HG03520 (cell line): ENCODE measurements around the gene ABCG1.

Source experiments
- ATAC-seq: cut with Tn5 transposase; IDR thresholded peaks from one replicate; pipeline ENCODE4 v1.9.1; 2021; ENCODE audit warnings: mild to moderate bottlenecking, moderate library complexity; ENCODE audit not compliant: unreplicated experiment

ABCG1 gene

DNA sequence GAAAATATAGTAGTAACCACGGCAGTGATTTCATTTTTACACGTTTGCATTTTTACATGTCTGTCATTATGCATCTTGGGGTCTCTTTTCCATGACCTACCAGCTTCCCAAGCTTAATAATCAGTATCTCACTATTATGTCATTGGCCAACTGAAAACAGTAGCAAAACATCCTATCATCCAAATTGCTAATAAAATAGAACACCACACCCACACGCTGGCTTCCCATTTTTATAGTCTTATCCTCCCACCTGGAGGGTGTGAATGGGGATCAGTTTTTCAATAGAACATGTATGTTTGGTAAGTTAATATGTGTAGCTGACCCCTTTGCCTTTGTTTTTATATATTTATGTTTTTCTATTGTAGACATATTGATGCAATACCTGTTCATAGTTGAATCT is 84.5 kb downstream of the ABCG1 start:
- no peak for ATAC-seq

DNA sequence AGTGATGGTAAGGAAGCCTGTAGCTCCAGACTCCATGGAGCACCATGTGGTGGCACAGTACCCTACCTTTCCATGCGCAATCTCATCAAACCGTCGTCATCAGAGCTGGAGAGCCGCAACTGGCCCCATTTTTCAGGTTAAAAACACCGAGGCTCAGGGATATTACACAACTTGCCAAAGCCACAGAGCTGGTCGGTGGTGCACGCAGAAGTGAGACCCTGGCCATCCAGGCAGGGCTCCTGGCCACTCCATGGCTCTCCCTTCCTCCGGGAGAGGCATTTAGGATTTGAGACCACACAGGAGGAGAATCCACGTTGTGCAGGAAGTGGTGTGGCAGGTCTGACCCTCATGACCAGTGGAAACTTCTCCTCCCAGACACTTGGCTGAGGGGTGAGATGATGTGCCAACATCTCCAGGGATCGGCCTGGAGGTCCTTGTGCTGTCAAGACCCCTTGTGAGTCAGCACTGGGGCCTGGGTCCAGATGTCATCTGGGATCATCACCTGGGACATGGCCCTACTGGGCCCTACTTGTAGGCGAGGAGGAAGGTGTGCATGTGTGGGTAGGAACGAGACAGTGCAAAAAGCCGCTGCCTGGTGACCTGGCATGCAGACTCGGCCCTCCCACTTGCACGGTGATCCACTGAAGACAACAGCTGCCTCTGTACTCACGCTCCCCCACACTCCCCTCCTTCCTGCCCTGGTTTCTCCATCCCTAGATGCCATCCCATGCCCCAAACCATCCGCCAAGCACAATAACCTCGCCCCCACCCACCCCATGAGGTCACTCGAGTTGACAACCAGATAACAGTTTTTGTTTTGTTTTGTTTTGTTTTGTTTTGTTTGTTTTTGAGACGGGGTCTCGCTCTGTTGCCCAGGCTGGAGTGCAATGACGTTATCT is 85.9 kb downstream of the ABCG1 start:
- no peak for ATAC-seq

DNA sequence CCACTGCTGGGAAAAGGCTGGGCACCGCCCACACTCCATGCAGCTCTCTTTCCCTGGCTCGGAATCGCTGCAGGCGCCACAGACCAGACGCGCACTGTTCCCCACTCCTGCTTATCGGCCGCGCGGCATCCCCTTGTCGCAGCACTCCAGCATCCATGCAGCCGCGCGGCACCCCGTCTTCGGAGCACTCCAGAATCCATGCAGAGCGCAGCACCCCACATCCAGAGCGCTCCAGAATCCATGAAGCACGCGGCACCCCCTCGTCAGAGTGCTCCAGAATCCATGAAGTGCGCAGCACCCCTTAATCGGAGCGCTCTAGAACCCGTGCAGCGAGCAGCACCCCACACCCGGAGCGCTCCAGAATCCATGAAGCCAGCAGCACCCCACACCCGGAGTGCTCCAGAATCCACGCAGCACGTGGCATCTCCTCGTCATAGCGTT is 86.8 kb downstream of the ABCG1 start:
- ATAC-seq, result no peak

DNA sequence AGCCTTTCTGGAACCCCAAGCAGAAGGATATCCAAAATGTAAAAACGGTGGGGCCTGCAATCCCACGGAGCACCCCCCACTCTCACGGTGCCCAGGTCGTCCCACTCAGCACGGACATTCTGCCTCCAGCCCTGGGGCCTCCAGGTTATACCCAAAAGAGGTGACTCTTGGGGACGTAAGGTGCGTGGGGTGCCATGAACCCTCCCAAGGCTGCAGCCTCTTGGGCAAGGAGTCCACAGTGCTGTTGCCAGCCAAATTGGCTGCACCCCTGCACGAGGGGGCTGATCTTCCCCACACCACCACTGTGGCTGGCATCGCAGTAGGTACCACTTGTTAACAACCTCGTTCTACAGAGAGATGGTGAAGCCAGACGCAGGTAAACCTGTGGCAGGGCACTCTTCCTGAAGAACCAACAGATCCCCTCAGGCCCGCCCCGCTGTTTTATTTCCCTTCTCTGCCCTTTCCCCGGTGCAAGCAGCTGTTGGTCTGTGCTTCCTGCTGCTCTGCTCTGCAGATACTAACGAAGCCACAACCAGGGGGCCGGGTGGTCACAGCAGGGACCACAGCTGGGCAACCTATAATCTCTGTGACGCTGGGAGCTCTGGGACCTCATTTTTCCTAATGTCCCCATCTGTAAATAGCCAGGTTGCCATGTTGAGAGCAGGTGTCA is 87.6 kb downstream of the ABCG1 start:
- ATAC-seq, result no peak

DNA sequence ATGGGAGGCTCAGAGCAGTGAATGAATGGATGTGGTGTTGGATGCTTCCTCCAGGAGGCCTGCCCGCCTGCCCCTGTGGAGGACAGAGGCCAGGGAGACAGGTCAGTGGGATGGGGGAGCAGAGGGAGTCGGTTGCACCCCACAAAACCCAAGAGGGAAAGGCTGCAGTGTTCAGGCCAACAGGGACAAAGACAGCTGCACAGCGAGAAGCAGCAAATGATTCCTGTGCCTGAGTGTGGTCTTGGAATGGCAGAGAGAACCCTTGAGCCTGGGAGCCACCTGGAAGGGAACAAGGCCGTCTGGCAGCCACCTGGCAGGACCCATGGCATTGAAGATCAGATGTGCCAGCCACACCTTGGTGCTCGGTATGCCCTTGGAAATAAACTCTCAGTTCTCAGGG is 88.2 kb downstream of the ABCG1 start:
- ATAC-seq, result no peak

DNA sequence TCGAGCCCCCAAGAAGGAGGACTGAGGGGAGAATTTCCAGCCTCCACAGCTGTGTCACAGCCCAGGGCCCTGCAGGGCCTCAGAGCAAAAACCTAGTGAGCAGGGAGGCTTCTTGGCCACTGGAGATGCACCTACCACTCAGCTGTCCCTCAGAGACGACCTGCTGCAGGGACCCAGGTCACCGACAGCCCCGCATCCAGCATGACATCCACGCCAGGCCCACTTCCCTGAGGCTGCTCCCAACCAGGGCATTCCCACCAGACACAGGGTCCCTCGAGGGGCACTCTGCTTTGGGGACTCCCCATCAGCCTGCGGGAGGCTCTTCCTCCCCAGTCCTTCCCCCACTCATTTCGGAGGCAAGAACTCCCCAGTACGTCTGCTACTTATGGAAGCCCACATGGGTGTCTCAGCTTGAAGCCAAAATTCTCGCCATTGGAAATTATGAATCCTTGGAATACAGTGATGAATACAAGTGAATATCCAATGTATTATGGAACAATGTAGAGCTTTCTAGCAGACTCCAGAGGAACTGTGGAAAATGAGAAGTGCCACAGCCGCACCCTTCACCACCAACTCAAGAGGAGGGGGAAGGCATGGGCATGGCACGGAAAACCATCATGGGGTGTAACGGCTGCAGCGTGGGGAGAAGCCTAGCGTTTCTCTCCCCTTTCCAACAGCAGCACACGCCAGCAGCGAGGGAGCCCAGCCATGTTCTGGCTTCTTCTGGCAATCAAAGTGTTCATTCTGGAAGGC is 89.4 kb downstream of the ABCG1 start:
- ATAC-seq, result no peak

DNA sequence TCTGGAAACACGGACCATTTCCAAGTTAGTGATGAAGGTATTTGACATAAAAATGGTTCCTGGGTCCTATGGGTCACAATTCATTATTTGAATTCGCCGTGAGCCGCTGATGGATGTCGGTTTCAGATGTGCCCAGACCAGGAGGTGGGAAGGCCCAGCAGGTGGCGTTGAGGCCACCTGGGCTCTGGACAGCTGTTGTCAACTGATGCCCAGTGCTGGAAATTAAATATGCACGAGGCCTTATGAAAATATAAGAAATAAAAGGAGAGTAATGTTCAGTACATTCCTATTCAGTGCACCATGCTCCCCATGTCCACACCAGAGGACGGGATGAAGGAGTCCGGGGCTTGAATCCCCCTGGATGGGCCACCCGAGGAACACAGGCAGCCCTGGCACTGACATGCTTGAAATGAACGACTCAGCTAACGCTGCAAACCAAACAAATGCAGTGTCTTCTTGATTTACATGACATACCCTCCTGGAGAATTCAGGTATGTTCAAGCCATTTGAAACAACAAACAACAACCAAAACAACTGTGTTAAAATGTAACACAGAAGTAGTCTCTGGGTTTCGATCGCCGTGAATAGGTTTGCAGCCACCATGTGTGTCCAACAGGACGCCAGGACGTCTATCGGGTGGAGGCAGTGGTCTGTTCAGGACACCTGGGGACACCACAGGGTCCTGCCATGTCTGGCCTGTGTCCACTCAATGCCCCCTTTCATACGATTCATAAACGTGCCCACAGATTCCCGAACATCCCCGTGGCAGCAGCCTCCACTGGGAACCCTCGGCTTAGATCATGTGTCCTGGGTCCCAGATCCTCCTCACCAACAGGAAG is 90.2 kb downstream of the ABCG1 start:
- no peak for ATAC-seq

DNA sequence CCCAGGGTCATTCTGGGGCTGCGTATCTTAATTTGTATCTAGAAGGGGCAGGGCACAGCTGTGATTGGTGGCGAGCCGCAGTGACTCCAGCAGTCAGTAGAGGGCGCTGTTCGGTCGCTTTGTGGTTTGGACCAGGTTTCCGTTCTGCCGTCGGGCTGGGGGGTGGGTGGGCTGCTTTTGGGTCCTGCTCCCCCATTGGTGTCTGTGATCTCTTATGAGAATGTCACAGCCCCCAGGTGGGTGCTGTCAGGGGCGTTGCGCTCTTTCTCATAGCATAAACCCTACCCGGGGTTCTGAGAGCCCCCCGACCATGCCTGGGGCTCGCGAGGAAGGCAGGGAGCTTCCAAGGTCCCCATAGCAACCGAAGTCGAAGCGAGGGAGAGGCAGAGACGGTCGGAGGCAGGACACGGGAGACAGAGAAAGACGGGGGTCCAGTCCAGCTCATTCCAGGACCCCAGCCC is 90.8 kb downstream of the ABCG1 start:
- no peak for ATAC-seq

DNA sequence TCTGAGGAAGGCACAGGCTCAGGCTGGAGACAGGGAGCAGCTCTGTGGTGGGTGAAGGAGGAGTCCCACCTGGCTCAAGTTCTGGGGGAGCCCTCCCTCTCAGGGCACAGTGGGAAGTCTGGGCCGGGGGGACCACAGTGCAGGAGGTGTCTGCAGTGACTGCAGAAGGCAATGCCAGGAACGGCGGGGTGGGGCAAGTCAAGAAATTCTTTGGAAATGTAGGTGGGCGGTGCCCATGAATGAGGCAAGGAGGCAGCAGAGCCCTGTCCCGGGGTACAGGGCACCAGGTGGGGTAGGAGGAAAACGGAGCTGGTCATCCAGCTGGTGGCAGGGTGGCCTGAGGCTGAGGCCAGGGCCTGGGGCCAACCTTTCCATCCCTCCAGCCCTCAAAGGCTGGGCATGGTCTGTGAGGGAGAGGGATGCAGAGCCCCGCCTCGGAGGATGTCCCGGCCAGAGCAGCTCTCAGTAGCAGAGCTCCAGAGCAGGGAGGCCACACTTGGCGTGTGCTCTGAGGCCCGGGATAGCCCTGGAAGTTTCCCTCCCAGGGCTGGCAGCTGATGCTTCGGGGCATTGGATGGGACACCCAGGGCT is 91.6 kb downstream of the ABCG1 start:
- ATAC-seq, result no peak

DNA sequence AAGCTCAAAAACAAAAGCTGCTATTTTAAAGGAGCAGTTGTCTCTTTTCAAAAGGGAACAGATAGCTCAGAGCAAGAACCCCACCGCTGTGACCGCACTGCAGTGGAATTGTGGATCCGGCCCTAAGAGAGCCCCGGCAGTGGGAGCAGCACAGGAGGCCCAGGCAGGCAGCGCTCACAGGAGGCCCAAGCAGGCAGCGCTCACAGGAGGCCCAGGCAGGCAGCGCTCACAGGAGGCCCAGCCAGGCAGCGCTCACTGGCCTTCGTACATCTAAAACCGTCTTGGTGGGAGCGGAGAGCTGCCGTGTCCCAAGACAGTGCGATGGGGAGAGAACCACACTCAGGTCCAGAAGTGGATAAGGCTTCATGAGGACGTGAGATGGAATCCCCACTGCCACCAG is 92.2 kb downstream of the ABCG1 start:
- no peak for ATAC-seq

DNA sequence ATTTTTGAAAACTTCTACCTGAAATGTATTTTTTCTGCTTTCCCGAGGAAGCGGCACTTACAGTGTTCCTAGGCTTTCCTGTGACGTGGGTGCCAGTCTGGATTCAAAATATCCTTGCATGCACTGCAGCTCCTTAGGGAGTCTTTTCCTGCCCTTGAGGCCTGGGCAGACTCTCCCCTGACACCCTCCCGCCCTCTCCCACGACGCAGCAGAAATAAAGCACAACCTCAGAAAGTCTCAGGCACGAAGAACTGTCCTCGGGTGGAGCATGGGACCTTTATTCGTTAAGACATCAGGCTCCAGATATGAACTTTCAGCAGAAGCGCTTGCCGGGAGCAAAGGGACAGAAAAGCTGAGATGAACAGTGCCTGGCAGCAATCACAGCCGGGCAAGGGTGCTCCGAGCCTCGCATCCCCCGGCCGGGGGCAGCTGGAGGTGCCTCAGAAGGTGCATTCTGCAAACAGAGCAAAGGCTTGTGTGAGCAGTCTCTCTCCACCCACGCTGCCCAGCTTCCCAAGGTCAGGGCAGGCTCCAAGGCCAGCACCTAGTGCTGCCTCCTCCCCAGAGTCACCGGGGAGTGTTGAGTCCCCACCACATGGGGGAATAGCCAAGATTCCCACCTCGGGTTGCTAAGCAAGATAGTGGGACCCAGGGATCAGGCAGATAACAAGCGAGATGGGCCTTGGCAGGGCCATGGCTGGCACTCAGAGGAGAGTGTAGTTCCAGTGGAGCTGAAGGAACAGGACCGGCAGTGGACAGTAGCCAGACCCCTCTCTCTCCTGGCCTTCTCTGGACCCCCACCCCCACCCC is 93.1 kb downstream of the ABCG1 start:
- ATAC-seq, result no peak

DNA sequence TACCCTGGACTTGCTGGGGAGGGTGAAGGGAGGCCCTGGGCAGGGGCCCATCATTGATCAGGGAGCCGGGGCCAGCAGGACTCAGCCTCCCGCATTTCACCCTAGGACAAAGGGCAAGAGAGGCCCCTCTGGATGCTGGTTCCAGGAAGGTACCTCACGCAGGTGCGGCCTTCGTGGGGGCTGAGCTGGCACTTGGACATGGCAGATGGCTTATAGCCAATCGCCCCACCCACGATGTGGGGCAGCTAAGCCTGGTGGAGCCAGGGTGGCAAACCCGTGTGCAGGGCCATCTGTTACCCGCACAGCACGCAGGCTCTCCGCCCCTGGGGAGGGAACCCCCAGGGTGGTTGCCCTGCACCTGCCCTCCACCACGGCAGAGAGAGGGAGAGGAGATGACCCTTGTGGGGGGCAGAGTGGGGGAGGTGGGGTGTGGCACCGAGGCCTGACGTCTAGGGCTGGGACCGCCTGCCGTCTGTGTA is 93.7 kb downstream of the ABCG1 start:
- no peak for ATAC-seq

DNA sequence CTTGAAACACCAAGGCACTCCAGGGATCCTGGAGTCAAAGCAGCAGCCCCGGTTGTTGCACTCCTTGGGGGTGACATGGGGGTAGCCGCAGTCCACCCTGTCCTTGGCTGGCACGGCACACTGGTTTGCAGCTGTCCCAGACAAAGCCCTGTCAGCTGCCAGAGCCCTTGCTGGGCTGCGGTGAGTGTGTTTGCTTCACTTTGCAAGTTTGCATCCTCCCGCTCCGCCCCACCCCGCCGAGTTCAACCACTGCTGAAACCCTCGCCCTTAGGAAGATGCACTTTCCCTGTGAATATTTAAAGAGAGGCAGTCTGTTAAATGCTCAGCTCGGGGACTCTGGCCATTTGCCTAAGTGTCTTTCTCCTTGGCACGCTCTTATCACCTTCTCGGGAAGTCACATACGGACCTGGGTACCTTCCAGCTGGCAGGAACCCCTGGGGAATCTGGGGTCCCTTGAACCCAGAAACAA is 94.6 kb downstream of the ABCG1 start:
- no peak for ATAC-seq

DNA sequence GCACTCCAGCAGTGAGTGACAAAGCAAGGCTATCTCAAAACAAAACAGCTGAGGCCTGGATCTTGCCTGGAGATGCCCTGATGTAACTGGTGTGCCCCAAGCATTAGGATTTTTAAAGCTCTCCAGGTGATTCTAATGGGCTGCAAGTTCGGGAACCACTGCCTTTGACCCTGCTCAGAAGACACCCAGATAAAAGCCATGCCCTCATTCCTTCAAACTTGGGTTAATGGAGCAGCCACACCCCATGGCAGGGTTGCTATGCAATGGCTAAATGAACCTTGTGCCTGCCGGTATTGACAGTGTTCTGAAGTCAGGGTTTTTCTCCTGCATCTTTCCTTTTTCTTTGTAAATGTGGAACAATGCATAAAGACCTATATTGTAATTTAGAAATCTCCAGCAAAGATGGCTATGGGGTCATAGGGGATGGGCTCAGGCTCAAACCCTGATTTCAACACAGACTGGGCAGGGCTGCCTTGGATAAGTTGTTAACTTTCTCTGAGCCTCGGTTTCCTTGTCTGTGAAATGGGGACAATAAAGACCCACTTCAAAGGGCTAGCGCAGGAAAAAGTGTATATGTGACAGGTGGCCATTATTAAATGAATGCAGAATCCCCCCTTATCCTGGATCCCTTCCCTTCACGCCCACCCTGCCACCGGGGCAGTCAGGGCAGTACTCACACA is 95.8 kb downstream of the ABCG1 start:
- ATAC-seq, result no peak

DNA sequence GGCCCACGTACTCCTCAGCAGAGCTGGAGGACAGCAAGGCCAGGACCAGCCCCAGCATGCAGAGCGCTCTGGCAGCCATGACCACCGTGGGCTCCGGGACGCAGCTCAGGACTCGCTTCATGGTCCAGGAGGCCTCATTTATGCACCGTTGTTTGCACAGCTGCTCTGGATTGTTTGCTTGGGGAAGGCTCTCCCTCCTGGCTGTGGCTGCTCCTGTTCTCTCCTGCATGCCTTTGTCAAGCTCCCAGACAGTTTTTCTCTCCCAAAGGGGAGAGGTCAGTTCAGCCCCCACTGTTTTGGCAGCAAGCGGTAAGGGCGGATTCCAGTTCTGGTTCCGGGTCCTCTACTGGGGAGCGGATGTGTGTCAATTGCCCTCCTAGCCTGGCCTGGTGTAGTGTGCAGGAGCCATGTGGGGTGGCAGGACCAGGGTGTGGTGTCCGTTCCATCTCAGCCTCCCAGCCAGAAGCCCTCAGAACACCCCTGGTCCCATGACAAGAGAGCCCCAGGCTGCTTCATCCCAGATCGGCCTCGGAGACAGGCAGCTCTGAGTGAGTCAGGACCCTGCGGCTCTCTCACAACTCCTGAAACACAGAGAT is 96.5 kb downstream of the ABCG1 start, which contains the start of gene TFF3:
Gene TFF3 (minus strand): TSS at position 114 of the 596 bp plus-strand sequence. CDS start 35 bp downstream, at position 79.
- no peak for ATAC-seq

DNA sequence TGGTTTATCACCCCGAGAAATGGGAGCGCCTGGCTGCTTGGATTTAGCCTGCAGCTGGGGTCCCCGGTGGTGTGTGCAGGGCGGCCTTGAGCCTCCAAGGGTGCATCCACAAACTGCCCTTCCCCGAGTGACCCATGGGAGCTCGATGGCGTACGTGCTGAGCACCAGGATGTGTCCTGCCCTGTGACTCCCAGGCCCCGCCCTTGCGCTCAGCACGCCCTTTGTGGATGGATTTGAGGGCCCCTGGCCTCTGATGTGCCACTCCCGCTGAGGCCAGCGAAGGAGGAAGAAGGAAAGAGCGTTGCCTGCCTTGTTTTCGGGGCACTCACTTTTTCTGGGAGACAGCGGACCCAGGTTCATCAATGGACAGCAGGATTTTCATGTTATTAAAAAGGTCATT is 98.0 kb downstream of the ABCG1 start:
- ATAC-seq, result no peak

DNA sequence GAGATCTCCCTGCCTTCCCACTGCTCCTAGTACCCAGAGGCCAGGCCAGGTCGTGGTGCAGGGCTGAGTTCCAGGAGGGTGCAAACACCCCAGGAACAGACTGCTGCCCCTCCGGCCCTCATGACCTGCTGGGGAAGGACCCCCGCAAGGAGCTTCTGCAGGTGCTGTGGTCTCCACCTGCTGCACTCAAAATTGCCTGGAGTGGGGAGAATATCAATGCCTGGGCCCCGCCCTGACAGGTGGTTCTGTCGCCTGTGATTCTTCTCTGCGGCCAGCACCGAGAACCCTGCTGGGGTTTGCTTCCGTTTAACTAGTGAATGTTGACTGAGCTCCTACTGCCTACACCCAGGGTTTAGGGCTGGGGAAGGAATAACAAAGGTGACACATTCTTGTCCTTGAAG is 98.4 kb downstream of the ABCG1 start:
- ATAC-seq, result no peak
